Measurements from ENCODE around the gene SEC16A. TPM values are rescaled to one million over a fixed set of nuclear protein-coding genes. Genes with fewer than 3 reads are reported as not detected.

The SEC16A gene, protein sequence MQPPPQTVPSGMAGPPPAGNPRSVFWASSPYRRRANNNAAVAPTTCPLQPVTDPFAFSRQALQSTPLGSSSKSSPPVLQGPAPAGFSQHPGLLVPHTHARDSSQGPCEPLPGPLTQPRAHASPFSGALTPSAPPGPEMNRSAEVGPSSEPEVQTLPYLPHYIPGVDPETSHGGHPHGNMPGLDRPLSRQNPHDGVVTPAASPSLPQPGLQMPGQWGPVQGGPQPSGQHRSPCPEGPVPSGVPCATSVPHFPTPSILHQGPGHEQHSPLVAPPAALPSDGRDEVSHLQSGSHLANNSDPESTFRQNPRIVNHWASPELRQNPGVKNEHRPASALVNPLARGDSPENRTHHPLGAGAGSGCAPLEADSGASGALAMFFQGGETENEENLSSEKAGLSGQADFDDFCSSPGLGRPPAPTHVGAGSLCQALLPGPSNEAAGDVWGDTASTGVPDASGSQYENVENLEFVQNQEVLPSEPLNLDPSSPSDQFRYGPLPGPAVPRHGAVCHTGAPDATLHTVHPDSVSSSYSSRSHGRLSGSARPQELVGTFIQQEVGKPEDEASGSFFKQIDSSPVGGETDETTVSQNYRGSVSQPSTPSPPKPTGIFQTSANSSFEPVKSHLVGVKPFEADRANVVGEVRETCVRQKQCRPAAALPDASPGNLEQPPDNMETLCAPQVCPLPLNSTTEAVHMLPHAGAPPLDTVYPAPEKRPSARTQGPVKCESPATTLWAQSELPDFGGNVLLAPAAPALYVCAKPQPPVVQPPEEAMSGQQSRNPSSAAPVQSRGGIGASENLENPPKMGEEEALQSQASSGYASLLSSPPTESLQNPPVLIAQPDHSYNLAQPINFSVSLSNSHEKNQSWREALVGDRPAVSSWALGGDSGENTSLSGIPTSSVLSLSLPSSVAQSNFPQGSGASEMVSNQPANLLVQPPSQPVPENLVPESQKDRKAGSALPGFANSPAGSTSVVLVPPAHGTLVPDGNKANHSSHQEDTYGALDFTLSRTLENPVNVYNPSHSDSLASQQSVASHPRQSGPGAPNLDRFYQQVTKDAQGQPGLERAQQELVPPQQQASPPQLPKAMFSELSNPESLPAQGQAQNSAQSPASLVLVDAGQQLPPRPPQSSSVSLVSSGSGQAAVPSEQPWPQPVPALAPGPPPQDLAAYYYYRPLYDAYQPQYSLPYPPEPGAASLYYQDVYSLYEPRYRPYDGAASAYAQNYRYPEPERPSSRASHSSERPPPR (N-terminal part only)
- 25.6 and 66.3 TPM in 2 replicates for total RNA-seq

DNA sequence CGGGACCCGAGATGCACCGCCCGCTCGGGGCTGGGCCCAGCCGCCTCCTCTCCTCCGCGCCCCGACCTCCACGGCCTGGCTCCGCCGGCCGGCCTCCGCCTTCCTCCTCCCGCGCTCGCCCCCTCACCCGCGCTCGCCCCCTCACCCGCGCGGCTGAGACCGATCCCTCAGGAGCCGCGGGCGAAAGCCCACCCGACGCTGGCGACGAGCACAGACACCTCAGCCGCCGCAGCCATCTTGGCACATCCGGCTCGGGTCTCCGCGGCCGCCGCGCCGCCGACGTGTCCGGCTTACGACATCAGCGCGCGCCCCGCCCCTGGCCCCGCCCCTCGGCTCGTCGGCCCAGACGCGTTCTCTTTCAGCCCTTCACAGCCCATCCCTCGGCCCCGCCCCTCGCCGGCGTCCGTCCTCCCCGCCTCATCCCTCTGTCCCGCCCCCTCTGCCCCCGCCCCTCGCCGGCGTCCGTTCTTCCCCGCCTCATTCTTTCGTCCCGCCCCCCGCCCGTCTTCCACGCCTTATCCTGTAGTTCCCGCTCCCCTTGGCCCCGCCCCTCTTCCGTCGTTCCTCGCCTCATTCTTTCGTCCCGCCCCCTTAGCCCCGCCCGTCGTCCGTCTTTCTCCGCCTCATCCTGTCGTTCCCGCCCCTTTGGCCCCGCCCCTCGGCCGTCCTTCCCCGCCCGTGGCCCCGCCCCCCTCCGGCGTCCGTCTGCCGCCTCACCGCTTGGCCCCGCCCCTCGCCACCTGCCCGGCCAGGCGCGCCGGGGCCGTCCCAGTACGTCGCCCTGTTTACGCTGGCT is at the start of gene SEC16A:
SEC16A (minus strand) TSS at position 248 of the 796 bp plus-strand sequence. CDS start 5,425 bp downstream, outside the sequence.

DNA sequence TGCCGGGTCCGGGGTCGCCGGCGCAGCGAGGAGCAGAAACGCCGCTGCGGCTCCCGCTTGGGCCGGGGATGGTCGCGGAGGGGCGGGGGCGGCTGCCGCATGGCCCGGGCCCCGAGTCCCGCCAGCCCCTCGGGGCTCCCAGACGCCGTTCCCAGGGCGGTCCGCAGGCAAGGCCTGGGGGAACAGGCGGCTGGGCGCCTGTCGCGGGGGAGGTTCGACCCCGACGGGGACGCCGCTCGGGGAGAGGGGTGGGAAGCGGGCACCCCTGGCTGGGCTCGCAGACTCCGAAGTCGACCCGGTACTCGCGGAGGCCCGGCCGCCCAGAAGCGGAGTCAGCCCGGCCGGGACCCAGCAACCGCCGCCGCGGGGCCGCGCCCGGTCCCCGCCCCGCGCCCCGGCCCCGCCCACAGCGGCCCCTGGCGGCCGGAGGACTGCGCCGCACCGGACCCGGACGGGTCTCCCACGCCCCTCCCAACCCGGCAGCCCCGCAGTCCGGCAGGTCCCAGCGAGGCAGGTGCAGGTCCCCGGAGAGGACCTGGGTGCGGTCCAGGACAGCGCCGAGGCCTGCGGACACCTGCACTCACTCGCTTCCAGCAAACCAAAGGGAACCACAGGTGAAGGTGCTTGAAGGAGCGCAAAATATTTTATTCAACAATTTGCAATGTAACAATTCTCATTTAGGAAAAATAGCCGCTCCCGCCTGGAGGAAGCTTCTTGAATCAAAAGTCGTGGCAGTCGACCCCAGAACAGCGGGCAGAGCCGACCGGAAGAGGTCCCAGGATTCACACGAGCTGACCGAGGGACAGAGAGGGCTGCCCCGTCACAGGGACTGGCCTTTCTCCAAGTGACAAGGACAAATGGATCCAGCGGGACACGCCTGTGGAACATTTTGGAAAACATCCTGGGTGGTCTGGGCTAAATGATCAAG is 43.1 kb downstream of the SEC16A start, which contains the start of gene INPP5E:
INPP5E (minus strand) TSS at position 365 of the 928 bp plus-strand sequence. CDS start 426 bp downstream, outside the sequence.

DNA sequence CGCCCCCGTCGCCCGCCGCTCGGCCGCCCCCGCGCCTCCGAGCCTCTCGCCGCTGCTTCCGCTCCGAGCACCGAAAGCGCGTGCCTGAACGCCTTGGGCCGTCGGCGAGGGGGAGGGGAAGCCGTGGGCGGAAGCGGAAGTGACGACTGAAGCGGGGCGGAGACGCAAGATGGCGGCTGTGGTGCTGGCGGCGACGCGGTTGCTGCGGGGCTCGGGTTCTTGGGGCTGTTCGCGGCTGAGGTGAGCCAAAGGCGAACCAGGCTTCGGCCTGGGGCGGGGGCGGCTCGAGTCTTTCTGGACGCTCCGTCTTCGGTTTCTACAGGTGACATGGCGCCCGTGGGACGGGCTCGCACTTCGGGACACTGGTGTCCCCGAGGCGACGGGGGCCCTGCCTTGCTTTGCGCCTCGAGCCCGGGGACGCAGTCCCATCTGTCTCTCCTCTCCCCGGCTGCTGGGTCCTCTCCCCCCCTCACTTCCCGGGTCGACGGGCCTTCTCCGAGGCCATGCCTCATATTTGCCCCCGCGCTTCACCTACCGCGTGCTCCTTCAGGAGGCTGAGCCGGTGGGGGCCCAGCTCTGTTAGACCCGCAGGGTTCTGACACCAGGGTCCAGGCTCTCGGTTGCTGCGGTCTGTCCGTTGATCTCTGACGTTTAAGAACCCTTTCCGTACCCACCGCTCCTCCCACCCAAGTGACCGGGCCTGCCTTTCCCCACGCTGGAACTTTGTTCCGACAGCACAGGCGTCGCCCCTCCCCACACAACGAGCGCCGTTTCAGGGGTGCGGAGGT is 72.1 kb downstream of the SEC16A start, which contains the start of the genes ENTR1 and PMPCA:
ENTR1 (minus strand) TSS at position 115 of the 788 bp plus-strand sequence. CDS start 217 bp downstream, outside the sequence.
PMPCA (plus strand) TSS at position 159 of the 788 bp plus-strand sequence; CDS start at position 170, 11 bp downstream.

DNA sequence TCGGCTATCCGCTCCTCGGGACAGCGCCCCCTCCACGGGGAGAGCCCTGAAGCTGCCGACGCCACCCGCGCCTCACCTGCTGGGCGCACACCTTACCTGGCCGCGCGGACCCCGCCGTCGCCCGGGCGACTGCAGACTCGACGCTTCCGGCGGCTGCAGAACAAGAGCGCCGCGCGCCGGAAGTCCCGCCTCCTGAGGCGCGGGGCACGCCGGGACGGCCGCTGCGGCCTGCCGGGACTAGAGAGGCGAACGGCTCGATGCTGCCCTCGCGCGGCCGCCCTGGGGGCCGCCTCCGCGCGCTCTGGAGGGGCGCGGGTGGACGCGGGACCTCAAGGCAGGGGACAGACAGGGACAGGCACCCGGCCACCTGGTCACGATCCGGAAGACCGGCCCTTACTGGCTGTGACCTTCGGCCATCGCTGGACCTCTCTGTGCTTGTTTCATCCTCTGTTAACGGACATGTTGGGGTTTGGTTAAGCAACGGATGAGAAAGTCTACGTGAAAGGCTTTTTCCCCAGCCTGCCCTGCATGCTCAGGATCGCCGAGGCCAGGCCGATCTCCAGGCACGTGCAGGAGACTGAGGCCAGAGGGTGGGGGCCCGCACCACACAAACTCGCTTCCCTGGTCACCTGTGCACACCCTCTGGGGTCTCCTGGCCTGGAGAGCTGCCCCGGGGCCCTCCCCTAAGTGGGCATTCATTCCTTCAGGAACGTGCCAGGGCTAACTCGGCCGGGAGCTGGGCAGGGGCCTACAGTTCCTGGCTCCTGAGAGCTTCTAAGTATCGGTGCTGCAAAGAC is 82.6 kb downstream of the SEC16A start, which contains the start of gene SNAPC4:
SNAPC4 (minus strand) TSS at position 133 of the 797 bp plus-strand sequence. CDS start 1,742 bp downstream, outside the sequence.

Other genes with a start within 250 kb of the SEC16A start
- 15.4 and 18.4 TPM in 2 replicates for gene QSOX2, start 237.2 kb downstream of the SEC16A start, total RNA-seq
- gene CCDC187, start 178.9 kb downstream of the SEC16A start, total RNA-seq = under 0.01 and 0.14 TPM in 2 replicates
- gene GPSM1, start 155.5 kb downstream of the SEC16A start, total RNA-seq = 9.9 and 13.8 TPM in 2 replicates
- 8.2 and 14.0 TPM in 2 replicates for gene DNLZ, start 119.3 kb downstream of the SEC16A start, total RNA-seq
- 0.34 and 1.2 TPM in 2 replicates for gene CARD9, start 109.4 kb downstream of the SEC16A start, total RNA-seq
- gene SNAPC4, start 82.9 kb downstream of the SEC16A start, total RNA-seq = 5.5 and 11.7 TPM in 2 replicates
- 61.6 and 77.6 TPM in 2 replicates for gene ENTR1, start 72.4 kb downstream of the SEC16A start, total RNA-seq
- 40.7 and 44.9 TPM in 2 replicates for gene PMPCA, start 72.4 kb downstream of the SEC16A start, total RNA-seq
- gene INPP5E, start 43.2 kb downstream of the SEC16A start, total RNA-seq = 3.1 and 9.0 TPM in 2 replicates
- 160 and 571 TPM in 2 replicates for gene NOTCH1, start 63.0 kb upstream of the SEC16A start, total RNA-seq
- 16.2 and 18.5 TPM in 2 replicates for gene EGFL7, start 179.9 kb upstream of the SEC16A start, total RNA-seq
- gene AGPAT2, start 204.4 kb upstream of the SEC16A start, total RNA-seq = 41.1 and 42.0 TPM in 2 replicates
- under 0.01 and 1.00 TPM in 2 replicates for gene DIPK1B, start 229.5 kb upstream of the SEC16A start, total RNA-seq